ENCODE data around the gene OSBPL10.

DNA sequence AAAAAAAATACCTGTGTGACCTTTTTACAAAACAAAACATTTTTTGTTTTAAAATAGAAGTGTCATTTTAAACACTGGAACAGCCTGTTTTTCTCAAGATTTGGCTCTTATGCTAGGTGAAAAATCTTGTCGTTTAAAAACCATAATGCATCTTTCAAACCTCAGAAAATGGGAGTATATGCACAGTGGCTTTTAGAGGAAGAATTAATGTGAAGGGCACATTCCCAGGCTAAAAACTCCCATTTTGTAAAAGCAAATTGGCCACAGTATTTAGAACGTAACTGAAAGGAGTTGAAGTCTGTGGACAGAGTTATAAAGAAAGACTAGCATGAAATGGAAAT is 190.0 kb downstream of the OSBPL10 start:
- TF ChIP-seq, protein P1, sequence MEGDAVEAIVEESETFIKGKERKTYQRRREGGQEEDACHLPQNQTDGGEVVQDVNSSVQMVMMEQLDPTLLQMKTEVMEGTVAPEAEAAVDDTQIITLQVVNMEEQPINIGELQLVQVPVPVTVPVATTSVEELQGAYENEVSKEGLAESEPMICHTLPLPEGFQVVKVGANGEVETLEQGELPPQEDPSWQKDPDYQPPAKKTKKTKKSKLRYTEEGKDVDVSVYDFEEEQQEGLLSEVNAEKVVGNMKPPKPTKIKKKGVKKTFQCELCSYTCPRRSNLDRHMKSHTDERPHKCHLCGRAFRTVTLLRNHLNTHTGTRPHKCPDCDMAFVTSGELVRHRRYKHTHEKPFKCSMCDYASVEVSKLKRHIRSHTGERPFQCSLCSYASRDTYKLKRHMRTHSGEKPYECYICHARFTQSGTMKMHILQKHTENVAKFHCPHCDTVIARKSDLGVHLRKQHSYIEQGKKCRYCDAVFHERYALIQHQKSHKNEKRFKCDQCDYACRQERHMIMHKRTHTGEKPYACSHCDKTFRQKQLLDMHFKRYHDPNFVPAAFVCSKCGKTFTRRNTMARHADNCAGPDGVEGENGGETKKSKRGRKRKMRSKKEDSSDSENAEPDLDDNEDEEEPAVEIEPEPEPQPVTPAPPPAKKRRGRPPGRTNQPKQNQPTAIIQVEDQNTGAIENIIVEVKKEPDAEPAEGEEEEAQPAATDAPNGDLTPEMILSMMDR (conservative IDR thresholded peaks at IDR 0.05; ENCODE audit: low read depth, low read length): no peak
- TF ChIP-seq EZH2phosphoT487 (IDR thresholded peaks at IDR 0.05; ENCODE audit: borderline replicate concordance, low read length): no peak
- no peak for TF ChIP-seq EZH2 (IDR thresholded peaks at IDR 0.05; ENCODE audit: low read length, unreplicated experiment)

Measured in PC-3 (cell line).